Trophoblast cell (in vitro differentiated cells and primary cell): ENCODE measurements around the gene CD300LB.

Experiments used
- DNase-seq, 2 donors: peaks; one replicate each; pipeline ENCODE4 v3.0.0-alpha.2; 2016
- H2AFZ ChIP-seq: 2 replicates; pipeline ENCODE4 v1.6.1; 2013; ENCODE audit warnings: low read length, moderate library complexity, mild to moderate bottlenecking; ENCODE audit not compliant: insufficient read depth, poor library complexity
- H2AK5ac ChIP-seq: 2 replicates; pipeline ENCODE4 v1.6.1; 2013; ENCODE audit warnings: mild to moderate bottlenecking, low read length
- H2BK120ac ChIP-seq: 2 replicates; pipeline ENCODE4 v1.6.1; 2013; ENCODE audit warnings: low read length, mild to moderate bottlenecking, moderate library complexity; ENCODE audit not compliant: insufficient read depth, poor library complexity
- H2BK12ac ChIP-seq: 2 replicates; pipeline ENCODE4 v1.6.1; 2013; ENCODE audit warnings: mild to moderate bottlenecking, low read length, moderate library complexity
- H2BK5ac ChIP-seq: 2 replicates; pipeline ENCODE4 v1.6.1; 2013; ENCODE audit warnings: low read length, low read depth, moderate library complexity, mild to moderate bottlenecking; ENCODE audit not compliant: poor library complexity
- H3K14ac ChIP-seq: 2 replicates; pipeline ENCODE4 v1.6.1; 2013; ENCODE audit warnings: mild to moderate bottlenecking, low read length
- H3K18ac ChIP-seq: 2 replicates; pipeline ENCODE4 v1.6.1; 2013; ENCODE audit warnings: mild to moderate bottlenecking, low read length
- H3K23ac ChIP-seq: 2 replicates; pipeline ENCODE4 v1.6.1; 2013; ENCODE audit warnings: low read length
- H3K27ac ChIP-seq: 2 replicates; pipeline ENCODE4 v1.5.1; 2013; ENCODE audit warnings: low read depth, mild to moderate bottlenecking, inconsistent platforms, low read length, moderate library complexity
- H3K27me3 ChIP-seq: 2 replicates; pipeline ENCODE4 v1.6.1; 2013; ENCODE audit warnings: inconsistent platforms, mild to moderate bottlenecking, low read length, moderate library complexity; ENCODE audit not compliant: insufficient read depth
- H3K36me3 ChIP-seq, 2 experiments: 1 replicate in 1 of 2; 2 replicates in 1 of 2; pipeline ENCODE4 v1.6.1; 2013; ENCODE audit warnings: low read length in 2 of 2, mild to moderate bottlenecking in 2 of 2, moderate library complexity in 1 of 2; ENCODE audit not compliant: insufficient read depth in 2 of 2, control insufficient read depth in 1 of 2
- H3K4ac ChIP-seq: 2 replicates; pipeline ENCODE4 v1.6.1; 2013; ENCODE audit warnings: low read depth, mild to moderate bottlenecking, low read length, moderate library complexity
- H3K4me1 ChIP-seq, 2 experiments: 1 replicate in 1 of 2; 2 replicates in 1 of 2; pipeline ENCODE4 v1.6.1; 2013; ENCODE audit warnings: low read length in 2 of 2, mild to moderate bottlenecking in 2 of 2, moderate library complexity in 1 of 2; ENCODE audit not compliant: insufficient read depth in 2 of 2, control insufficient read depth in 1 of 2
- H3K4me2 ChIP-seq: 2 replicates; pipeline ENCODE4 v1.6.1; 2013; ENCODE audit warnings: inconsistent platforms, mild to moderate bottlenecking, low read length, moderate library complexity
- H3K4me3 ChIP-seq: 2 replicates; pipeline ENCODE4 v1.5.1; 2013; ENCODE audit warnings: mild to moderate bottlenecking, low read depth, low read length, inconsistent platforms
- H3K79me1 ChIP-seq: one replicate; pipeline ENCODE4 v1.6.1; 2013; ENCODE audit warnings: low read length
- H3K79me2 ChIP-seq: 2 replicates; pipeline ENCODE4 v1.6.1; 2013; ENCODE audit warnings: low read length, mild to moderate bottlenecking; ENCODE audit not compliant: control insufficient read depth, insufficient read depth, poor library complexity
- H3K9ac ChIP-seq: 2 replicates; pipeline ENCODE4 v1.6.1; 2013; ENCODE audit warnings: mild to moderate bottlenecking, low read length
- H3K9me3 ChIP-seq: 2 replicates; pipeline ENCODE4 v1.6.1; 2013; ENCODE audit warnings: low read depth, mild to moderate bottlenecking, control low read depth, inconsistent platforms, low read length; ENCODE audit not compliant: insufficient read depth
- H4K12ac ChIP-seq: 2 replicates; pipeline ENCODE4 v1.6.1; 2013; ENCODE audit warnings: low read depth, mild to moderate bottlenecking, low read length, moderate library complexity
- H4K8ac ChIP-seq: 2 replicates; pipeline ENCODE4 v1.6.1; 2013; ENCODE audit warnings: low read depth, mild to moderate bottlenecking, low read length, moderate library complexity
- H4K91ac ChIP-seq: one replicate; pipeline ENCODE4 v1.6.1; 2013; ENCODE audit warnings: low read depth, mild to moderate bottlenecking, low read length, moderate library complexity
- WGBS: extraction: QIAGEN DNeasy Blood & Tissue Kit; methylation state at CpG from one replicate; pipeline ENCODE4 v1.1.7; 2013; ENCODE audit warnings: missing lambda C conversion rate; ENCODE audit not compliant: insufficient read length, insufficient coverage; ENCODE audit errors: extremely low coverage; 5-methylcytosine and 5-hydroxymethylcytosine counted together

CD300LB gene

GRCh38 chr17:74522381-74523105, 8.7 kb downstream of the CD300LB start:
- no peak overlapping the region for H2BK5ac ChIP-seq
- WGBS: no CpG with 5 or more reads among the region's 10 CpGs
- H3K27ac ChIP-seq: no peak overlapping the region
- H4K8ac ChIP-seq: no peak overlapping the region
- no peak overlapping the region for H3K4ac ChIP-seq
- H3K79me2 ChIP-seq: no peaks in the 10 kb centered on the region
- no peaks in the 10 kb centered on the region for H3K27me3 ChIP-seq
- H2AK5ac ChIP-seq: no peak overlapping the region
- no peaks in the 10 kb centered on the region for H3K4me1 ChIP-seq
- no peak overlapping the region for H3K14ac ChIP-seq
- no peak overlapping the region for H2BK12ac ChIP-seq
- H3K9me3 ChIP-seq: peaks cover 28% of the 10 kb centered on the region
- no peaks in the 10 kb centered on the region for H3K79me1 ChIP-seq
- H4K91ac ChIP-seq: no peak overlapping the region
- H4K12ac ChIP-seq: no peak overlapping the region
- no peak overlapping the region for H3K4me2 ChIP-seq
- no peaks in the 10 kb centered on the region for H3K36me3 ChIP-seq
- H3K4me3 ChIP-seq: no peak overlapping the region
- no peak overlapping the region for H3K18ac ChIP-seq
- H2BK120ac ChIP-seq: no peak overlapping the region
- no peak overlapping the region for H3K23ac ChIP-seq
- no peak overlapping the region for H3K9ac ChIP-seq
- H2AFZ ChIP-seq: no peak overlapping the region
- DNase-seq: no peak

- Histone ChIP-seq H3K9me3 (peaks cover 28% of the 10 kb centered on the region), H3K27me3 (no peaks in the 10 kb centered on the region), H3K4me2 (no peak overlapping the region), H3K18ac (no peak overlapping the region), H4K12ac (no peak overlapping the region), H3K79me2 (no peaks in the 10 kb centered on the region), H3K79me1 (no peaks in the 10 kb centered on the region), H3K23ac (no peak overlapping the region), H3K9ac (no peak overlapping the region), H4K91ac (no peak overlapping the region), H4K8ac (no peak overlapping the region), H3K4ac (no peak overlapping the region), H2AK5ac (no peak overlapping the region), H3K4me3 (no peak overlapping the region), H3K27ac (no peak overlapping the region), H2BK5ac (no peak overlapping the region), H2BK12ac (no peak overlapping the region), H2AFZ (no peak overlapping the region), H2BK120ac (no peak overlapping the region), H3K36me3 (no peaks in the 10 kb centered on the region), H3K14ac (no peak overlapping the region), H3K4me1 (no peaks in the 10 kb centered on the region)
- peak in 1 of 2 donors; percentile 10 for DNase-seq
- no CpG with 5 or more reads among the region's 9 CpGs for WGBS
Measured at GRCh38 chr17:74521701-74522201, 9.5 kb downstream of the CD300LB start.

GRCh38 chr17:74520790-74521480, 10.3 kb downstream of the CD300LB start:
- no peak overlapping the region for H2AFZ ChIP-seq
- H3K9me3 ChIP-seq: peaks cover 30% of the 10 kb centered on the region
- no peaks in the 10 kb centered on the region for H3K27me3 ChIP-seq
- no peak overlapping the region for H3K18ac ChIP-seq
- H3K27ac ChIP-seq: no peak overlapping the region
- no peak overlapping the region for H3K4me2 ChIP-seq
- no peak overlapping the region for H3K9ac ChIP-seq
- H3K4ac ChIP-seq: no peak overlapping the region
- no peak overlapping the region for H3K14ac ChIP-seq
- no peak overlapping the region for H4K91ac ChIP-seq
- H2BK5ac ChIP-seq: no peak overlapping the region
- no peaks in the 10 kb centered on the region for H3K4me1 ChIP-seq
- no peak overlapping the region for H4K12ac ChIP-seq
- no peak overlapping the region for H3K4me3 ChIP-seq
- H3K79me2 ChIP-seq: no peaks in the 10 kb centered on the region
- no peak overlapping the region for H2BK120ac ChIP-seq
- H2BK12ac ChIP-seq: no peak overlapping the region
- no peak overlapping the region for H3K23ac ChIP-seq
- H3K36me3 ChIP-seq: no peaks in the 10 kb centered on the region
- H3K79me1 ChIP-seq: no peaks in the 10 kb centered on the region
- H2AK5ac ChIP-seq: no peak overlapping the region
- WGBS: no CpG with 5 or more reads among the region's 21 CpGs
- no peak overlapping the region for H4K8ac ChIP-seq
- peak in 1 of 2 donors; percentile 52 for DNase-seq

- no peak overlapping the region for H2AFZ ChIP-seq
- H2BK12ac ChIP-seq: no peak overlapping the region
- H4K8ac ChIP-seq: no peak overlapping the region
- no peaks in the 10 kb centered on the region for H3K79me1 ChIP-seq
- H3K9ac ChIP-seq: no peak overlapping the region
- H3K79me2 ChIP-seq: no peaks in the 10 kb centered on the region
- no peak overlapping the region for H2BK120ac ChIP-seq
- H3K4me2 ChIP-seq: no peak overlapping the region
- no peak overlapping the region for H2BK5ac ChIP-seq
- H3K23ac ChIP-seq: no peak overlapping the region
- H3K18ac ChIP-seq: no peak overlapping the region
- no peak overlapping the region for H4K12ac ChIP-seq
- H3K27me3 ChIP-seq: no peaks in the 10 kb centered on the region
- H3K27ac ChIP-seq: no peak overlapping the region
- H3K9me3 ChIP-seq: peaks cover 27% of the 10 kb centered on the region
- no peaks in the 10 kb centered on the region for H3K36me3 ChIP-seq
- no peak overlapping the region for H3K14ac ChIP-seq
- H4K91ac ChIP-seq: no peak overlapping the region
- no peak overlapping the region for H3K4me3 ChIP-seq
- H3K4me1 ChIP-seq: no peaks in the 10 kb centered on the region
- H3K4ac ChIP-seq: no peak overlapping the region
- no CpG with 5 or more reads among the region's 3 CpGs for WGBS
- no peak overlapping the region for H2AK5ac ChIP-seq
- no peak for DNase-seq
Measured at GRCh38 chr17:74520016-74520434, 11.2 kb downstream of the CD300LB start.
